Neural cell (in vitro differentiated cells): Measurements from ENCODE around the gene PTPRN2.

Source experiments
- EZH2 ChIP-seq: fragments of 200-600, 300-800 bp; shearing (Covaris generic), sonication (generic); IDR thresholded peaks from 2 replicates; pipeline ENCODE4 v1.6.1; 2014; ENCODE audit warnings: antibody characterized with exemption, low read length, borderline replicate concordance, mild to moderate bottlenecking; ENCODE audit not compliant: insufficient read depth, poor library complexity, severe bottlenecking
- MXI1 ChIP-seq: fragments of 450-650 bp; conservative IDR thresholded peaks from 2 replicates; pipeline ENCODE4 v1.6.1; 2014; ENCODE audit warnings: antibody characterized with exemption, mild to moderate bottlenecking; ENCODE audit not compliant: poor library complexity, severe bottlenecking
- POLR2AphosphoS5 ChIP-seq: IDR thresholded peaks from 2 replicates; pipeline ENCODE4 v1.6.1; 2012
- RAD21 ChIP-seq: fragments of 450-650 bp; conservative IDR thresholded peaks from 2 replicates; pipeline ENCODE4 v1.6.1; 2014; ENCODE audit warnings: antibody characterized with exemption, mild to moderate bottlenecking, moderate library complexity
- TAF1 ChIP-seq: IDR thresholded peaks from 2 replicates; pipeline ENCODE4 v1.6.1; 2012; ENCODE audit warnings: low read depth
- TF ChIP-seq, protein P1 (sequence below): fragments of 450-650 bp; IDR thresholded peaks from 2 replicates; pipeline ENCODE4 v1.5.1; 2014; ENCODE audit warnings: antibody characterized with exemption, mild to moderate bottlenecking, moderate library complexity; ENCODE audit not compliant: poor library complexity, severe bottlenecking
- TF ChIP-seq, protein P2 (sequence below): IDR thresholded peaks from 2 replicates; pipeline ENCODE4 v1.6.1; 2012; ENCODE audit warnings: borderline replicate concordance

DNA sequence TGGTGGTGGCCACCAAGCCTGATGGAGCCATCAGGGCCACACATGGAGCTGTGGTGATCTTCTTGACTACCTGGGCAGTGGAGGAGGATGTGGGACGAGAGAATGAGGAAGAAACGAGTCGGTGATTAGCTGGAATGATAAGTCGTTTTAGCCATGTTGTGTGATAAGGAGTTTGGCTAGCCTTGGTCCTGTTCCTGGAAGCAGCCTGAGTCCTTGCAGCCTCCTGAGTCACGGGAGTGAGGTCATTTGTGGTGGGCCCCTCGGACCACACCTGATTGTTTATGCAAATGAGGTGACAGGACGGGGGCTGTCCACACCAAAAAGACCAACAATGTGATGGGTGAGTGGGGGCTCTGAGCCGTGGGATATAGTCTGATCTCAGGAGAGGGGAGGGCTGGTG is 554.4 kb downstream of the PTPRN2 start:
- TF ChIP-seq, protein P1, sequence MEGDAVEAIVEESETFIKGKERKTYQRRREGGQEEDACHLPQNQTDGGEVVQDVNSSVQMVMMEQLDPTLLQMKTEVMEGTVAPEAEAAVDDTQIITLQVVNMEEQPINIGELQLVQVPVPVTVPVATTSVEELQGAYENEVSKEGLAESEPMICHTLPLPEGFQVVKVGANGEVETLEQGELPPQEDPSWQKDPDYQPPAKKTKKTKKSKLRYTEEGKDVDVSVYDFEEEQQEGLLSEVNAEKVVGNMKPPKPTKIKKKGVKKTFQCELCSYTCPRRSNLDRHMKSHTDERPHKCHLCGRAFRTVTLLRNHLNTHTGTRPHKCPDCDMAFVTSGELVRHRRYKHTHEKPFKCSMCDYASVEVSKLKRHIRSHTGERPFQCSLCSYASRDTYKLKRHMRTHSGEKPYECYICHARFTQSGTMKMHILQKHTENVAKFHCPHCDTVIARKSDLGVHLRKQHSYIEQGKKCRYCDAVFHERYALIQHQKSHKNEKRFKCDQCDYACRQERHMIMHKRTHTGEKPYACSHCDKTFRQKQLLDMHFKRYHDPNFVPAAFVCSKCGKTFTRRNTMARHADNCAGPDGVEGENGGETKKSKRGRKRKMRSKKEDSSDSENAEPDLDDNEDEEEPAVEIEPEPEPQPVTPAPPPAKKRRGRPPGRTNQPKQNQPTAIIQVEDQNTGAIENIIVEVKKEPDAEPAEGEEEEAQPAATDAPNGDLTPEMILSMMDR, result no peak
- no peak for TF ChIP-seq MXI1
- TF ChIP-seq POLR2AphosphoS5, result no peak
- TF ChIP-seq RAD21, result no peak
- no peak for TF ChIP-seq TAF1
- TF ChIP-seq, protein P2, sequence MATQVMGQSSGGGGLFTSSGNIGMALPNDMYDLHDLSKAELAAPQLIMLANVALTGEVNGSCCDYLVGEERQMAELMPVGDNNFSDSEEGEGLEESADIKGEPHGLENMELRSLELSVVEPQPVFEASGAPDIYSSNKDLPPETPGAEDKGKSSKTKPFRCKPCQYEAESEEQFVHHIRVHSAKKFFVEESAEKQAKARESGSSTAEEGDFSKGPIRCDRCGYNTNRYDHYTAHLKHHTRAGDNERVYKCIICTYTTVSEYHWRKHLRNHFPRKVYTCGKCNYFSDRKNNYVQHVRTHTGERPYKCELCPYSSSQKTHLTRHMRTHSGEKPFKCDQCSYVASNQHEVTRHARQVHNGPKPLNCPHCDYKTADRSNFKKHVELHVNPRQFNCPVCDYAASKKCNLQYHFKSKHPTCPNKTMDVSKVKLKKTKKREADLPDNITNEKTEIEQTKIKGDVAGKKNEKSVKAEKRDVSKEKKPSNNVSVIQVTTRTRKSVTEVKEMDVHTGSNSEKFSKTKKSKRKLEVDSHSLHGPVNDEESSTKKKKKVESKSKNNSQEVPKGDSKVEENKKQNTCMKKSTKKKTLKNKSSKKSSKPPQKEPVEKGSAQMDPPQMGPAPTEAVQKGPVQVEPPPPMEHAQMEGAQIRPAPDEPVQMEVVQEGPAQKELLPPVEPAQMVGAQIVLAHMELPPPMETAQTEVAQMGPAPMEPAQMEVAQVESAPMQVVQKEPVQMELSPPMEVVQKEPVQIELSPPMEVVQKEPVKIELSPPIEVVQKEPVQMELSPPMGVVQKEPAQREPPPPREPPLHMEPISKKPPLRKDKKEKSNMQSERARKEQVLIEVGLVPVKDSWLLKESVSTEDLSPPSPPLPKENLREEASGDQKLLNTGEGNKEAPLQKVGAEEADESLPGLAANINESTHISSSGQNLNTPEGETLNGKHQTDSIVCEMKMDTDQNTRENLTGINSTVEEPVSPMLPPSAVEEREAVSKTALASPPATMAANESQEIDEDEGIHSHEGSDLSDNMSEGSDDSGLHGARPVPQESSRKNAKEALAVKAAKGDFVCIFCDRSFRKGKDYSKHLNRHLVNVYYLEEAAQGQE, result no peak
- no peak for TF ChIP-seq EZH2
